Measurements from ENCODE around the gene SGCA. TPM values are rescaled to one million over a fixed set of nuclear protein-coding genes. Genes with fewer than 3 reads are reported as not detected.
A peak's percentile ranks its signal among the peaks of the same experiment; 100 is the strongest.

Gene SGCA
- total RNA-seq, 1 experiment from 2014 or later: not detected

DNA sequence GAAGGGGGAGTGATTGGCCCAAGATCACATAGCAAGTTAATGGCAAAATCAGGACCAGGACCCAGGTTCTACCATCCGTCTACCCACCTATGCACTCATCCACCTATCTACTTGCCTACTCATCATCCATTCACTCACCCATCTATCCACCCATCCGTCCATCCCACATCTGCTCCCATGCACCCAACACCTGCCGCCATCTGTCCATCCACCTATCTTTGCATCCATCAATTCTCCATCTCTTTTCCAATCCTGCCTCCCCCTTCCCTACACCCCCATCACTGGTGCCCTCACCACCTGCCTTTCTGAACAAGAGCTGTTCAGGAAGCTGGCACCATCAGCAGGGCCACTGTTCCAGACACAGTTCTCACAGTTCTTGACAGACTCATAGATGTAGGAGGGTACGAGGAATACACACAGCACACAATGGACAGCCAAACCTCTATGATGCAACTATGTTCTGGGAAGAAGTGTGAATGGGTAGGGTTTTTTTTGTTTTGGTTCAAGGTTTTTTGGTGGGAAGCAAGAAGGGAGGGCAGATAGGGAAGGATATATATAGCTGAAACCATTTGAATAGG is 40.3 kb upstream of the SGCA start:
- BruUV-seq (replicated peaks): no TSS peak
- DNase-seq (ENCODE audit: unreplicated experiment): no peak
- no peak overlapping the region for H3K4me3 Mint-ChIP-seq (ENCODE audit: unreplicated experiment)
- peaks cover 35% of the 10 kb centered on the region for H3K27me3 Mint-ChIP-seq (ENCODE audit: insufficient read depth, unreplicated experiment)
- H3K9me3 Mint-ChIP-seq (ENCODE audit: unreplicated experiment): no peaks in the 10 kb centered on the region
- TF ChIP-seq, protein P1, sequence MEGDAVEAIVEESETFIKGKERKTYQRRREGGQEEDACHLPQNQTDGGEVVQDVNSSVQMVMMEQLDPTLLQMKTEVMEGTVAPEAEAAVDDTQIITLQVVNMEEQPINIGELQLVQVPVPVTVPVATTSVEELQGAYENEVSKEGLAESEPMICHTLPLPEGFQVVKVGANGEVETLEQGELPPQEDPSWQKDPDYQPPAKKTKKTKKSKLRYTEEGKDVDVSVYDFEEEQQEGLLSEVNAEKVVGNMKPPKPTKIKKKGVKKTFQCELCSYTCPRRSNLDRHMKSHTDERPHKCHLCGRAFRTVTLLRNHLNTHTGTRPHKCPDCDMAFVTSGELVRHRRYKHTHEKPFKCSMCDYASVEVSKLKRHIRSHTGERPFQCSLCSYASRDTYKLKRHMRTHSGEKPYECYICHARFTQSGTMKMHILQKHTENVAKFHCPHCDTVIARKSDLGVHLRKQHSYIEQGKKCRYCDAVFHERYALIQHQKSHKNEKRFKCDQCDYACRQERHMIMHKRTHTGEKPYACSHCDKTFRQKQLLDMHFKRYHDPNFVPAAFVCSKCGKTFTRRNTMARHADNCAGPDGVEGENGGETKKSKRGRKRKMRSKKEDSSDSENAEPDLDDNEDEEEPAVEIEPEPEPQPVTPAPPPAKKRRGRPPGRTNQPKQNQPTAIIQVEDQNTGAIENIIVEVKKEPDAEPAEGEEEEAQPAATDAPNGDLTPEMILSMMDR (IDR thresholded peaks at IDR 0.05; ENCODE audit: unreplicated experiment): no peak
- no peak overlapping the region for H3K27ac Mint-ChIP-seq (ENCODE audit: low read depth, unreplicated experiment)
- H3K36me3 Mint-ChIP-seq (ENCODE audit: insufficient read depth, unreplicated experiment): no peaks in the 10 kb centered on the region
- intact Hi-C loops (cut with micrococcal nuclease): no loop called here
- peaks cover 12% of the 10 kb centered on the region for H3K4me1 Mint-ChIP-seq (ENCODE audit: insufficient read depth, unreplicated experiment)
- ChIA-PET POLR2A (interaction anchor here (1.1 kb wide), 1 partner anchor 61 kb away, joined by 3 read pairs; no protein-coding TSS in a partner anchor), CTCF (interaction anchor here (0.7 to 2.5 kb wide), 4 partner anchors 10 to 36 kb away, joined by 3 to 10 read pairs (median 6); no protein-coding TSS in a partner anchor)

GRCh38 chr17:50127697-50128361 is 38.0 kb upstream of the SGCA start:
- DNase-seq (ENCODE audit: unreplicated experiment): peak; percentile 49
- H3K27ac Mint-ChIP-seq (ENCODE audit: low read depth, unreplicated experiment): no peak overlapping the region
- ChIA-PET POLR2A (interaction anchor here (0.5 kb wide), 1 partner anchor 9 kb away, joined by 3 read pairs; no protein-coding TSS in a partner anchor), CTCF (interaction anchor here (0.5 to 2.5 kb wide), 3 partner anchors 12 to 49 kb away, joined by 3 to 7 read pairs (median 4); no protein-coding TSS in a partner anchor)
- BruUV-seq (replicated peaks): no TSS peak
- H3K9me3 Mint-ChIP-seq (ENCODE audit: unreplicated experiment): no peaks in the 10 kb centered on the region
- TF ChIP-seq, protein P1 (IDR thresholded peaks at IDR 0.05; ENCODE audit: unreplicated experiment): no peak
- H3K4me3 Mint-ChIP-seq (ENCODE audit: unreplicated experiment): no peak overlapping the region
- H3K27me3 Mint-ChIP-seq (ENCODE audit: insufficient read depth, unreplicated experiment): peaks cover 17% of the 10 kb centered on the region
- H3K4me1 Mint-ChIP-seq (ENCODE audit: insufficient read depth, unreplicated experiment): peaks cover 12% of the 10 kb centered on the region
- no peaks in the 10 kb centered on the region for H3K36me3 Mint-ChIP-seq (ENCODE audit: insufficient read depth, unreplicated experiment)
- intact Hi-C loops (cut with micrococcal nuclease): no loop called here

- BruUV-seq (replicated peaks): no TSS peak
- no peaks in the 10 kb centered on the region for H3K9me3 Mint-ChIP-seq (ENCODE audit: unreplicated experiment)
- H3K27ac Mint-ChIP-seq (ENCODE audit: low read depth, unreplicated experiment): no peak overlapping the region
- H3K4me3 Mint-ChIP-seq (ENCODE audit: unreplicated experiment): no peak overlapping the region
- H3K4me1 Mint-ChIP-seq (ENCODE audit: insufficient read depth, unreplicated experiment): peaks cover 12% of the 10 kb centered on the region
- peaks cover 6% of the 10 kb centered on the region for H3K36me3 Mint-ChIP-seq (ENCODE audit: insufficient read depth, unreplicated experiment)
- no peak for DNase-seq (ENCODE audit: unreplicated experiment)
- intact Hi-C loops (cut with micrococcal nuclease): no loop called here
- TF ChIP-seq, protein P1 (IDR thresholded peaks at IDR 0.05; ENCODE audit: unreplicated experiment): no peak
- POLR2A ChIA-PET: no interaction called here
- H3K27me3 Mint-ChIP-seq (ENCODE audit: insufficient read depth, unreplicated experiment): peaks cover 14% of the 10 kb centered on the region
- CTCF ChIA-PET: interaction anchor here (0.5 to 0.7 kb wide), 2 partner anchors 35 to 49 kb away, joined by 3 to 4 read pairs; no protein-coding TSS in a partner anchor
These were observed 37.1 kb upstream of the SGCA start for GRCh38 chr17:50128441-50129352.

GRCh38 chr17:50129353-50129727 is 36.5 kb upstream of the SGCA start:
- no peaks in the 10 kb centered on the region for H3K9me3 Mint-ChIP-seq (ENCODE audit: unreplicated experiment)
- ChIA-PET CTCF (interaction anchor here (0.5 kb wide), 1 partner anchor 11 kb away, joined by 3 read pairs; no protein-coding TSS in a partner anchor), POLR2A (no interaction called here)
- no peak overlapping the region for H3K4me3 Mint-ChIP-seq (ENCODE audit: unreplicated experiment)
- H3K36me3 Mint-ChIP-seq (ENCODE audit: insufficient read depth, unreplicated experiment): peaks cover 6% of the 10 kb centered on the region
- BruUV-seq (replicated peaks): no TSS peak
- DNase-seq (ENCODE audit: unreplicated experiment): no peak
- peaks cover 14% of the 10 kb centered on the region for H3K27me3 Mint-ChIP-seq (ENCODE audit: insufficient read depth, unreplicated experiment)
- no peak overlapping the region for H3K27ac Mint-ChIP-seq (ENCODE audit: low read depth, unreplicated experiment)
- intact Hi-C loops (cut with micrococcal nuclease): no loop called here
- peaks cover 12% of the 10 kb centered on the region for H3K4me1 Mint-ChIP-seq (ENCODE audit: insufficient read depth, unreplicated experiment)
- TF ChIP-seq, protein P1 (IDR thresholded peaks at IDR 0.05; ENCODE audit: unreplicated experiment): no peak
